Ovary (tissue), 3 donors: ENCODE measurements around the gene TNS1.

Experiments used
- EP300 ChIP-seq: sonication (generic); formaldehyde crosslinking; IDR thresholded peaks from one replicate; pipeline ENCODE4 v1.6.1; 2017; ENCODE audit warnings: antibody characterized with exemption
- POLR2A ChIP-seq: fragments of 450-650 bp; IDR thresholded peaks from one replicate; pipeline ENCODE4 v1.6.1; 2017; ENCODE audit warnings: antibody characterized with exemption, mild to moderate bottlenecking, moderate library complexity
- TF ChIP-seq, protein P1 (sequence below), 3 donors: fragments of 450-650 bp in 2 of 3; fragments of 200-600 bp in 1 of 3; IDR thresholded peaks; one replicate each; pipeline versions ENCODE4 v1.5.1 to v1.8.0; 2016 to 2022; ENCODE audit warnings: antibody characterized with exemption in 3 of 3, mild to moderate bottlenecking in 1 of 3
- donor health status: DM: no; HTN: no; CAD: no.

DNA sequence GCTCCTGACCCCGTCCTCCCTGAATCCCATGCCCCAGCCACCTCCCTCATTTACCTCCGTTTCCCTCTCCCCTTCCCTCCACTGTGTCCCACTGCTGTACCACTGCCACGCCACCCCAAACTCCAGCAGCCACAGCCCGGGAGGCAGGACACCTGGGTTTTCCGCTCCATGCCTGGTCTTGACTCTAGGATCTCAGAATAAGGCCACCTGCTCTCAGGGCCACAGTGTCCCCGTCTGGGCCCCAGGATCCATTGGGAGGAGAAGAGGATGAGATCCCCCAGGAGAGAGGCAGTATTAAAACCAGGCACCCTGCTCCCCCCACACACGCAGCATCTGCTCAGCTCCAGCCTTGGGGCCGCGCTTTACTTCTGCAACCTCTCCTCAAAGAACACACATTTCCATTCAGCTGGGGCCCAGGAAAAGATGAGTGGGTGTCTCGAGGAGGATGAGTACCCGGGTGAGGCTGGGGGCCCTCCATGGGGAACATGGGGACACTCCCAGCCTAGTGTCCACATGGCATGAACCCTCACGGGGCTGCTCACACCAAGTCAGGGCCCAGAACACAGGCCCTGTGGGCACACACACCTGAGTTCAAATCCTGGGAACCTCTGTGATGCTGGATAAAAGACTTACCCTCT, 32.8 kb upstream of the TNS1 start:
- TF ChIP-seq, protein P1, sequence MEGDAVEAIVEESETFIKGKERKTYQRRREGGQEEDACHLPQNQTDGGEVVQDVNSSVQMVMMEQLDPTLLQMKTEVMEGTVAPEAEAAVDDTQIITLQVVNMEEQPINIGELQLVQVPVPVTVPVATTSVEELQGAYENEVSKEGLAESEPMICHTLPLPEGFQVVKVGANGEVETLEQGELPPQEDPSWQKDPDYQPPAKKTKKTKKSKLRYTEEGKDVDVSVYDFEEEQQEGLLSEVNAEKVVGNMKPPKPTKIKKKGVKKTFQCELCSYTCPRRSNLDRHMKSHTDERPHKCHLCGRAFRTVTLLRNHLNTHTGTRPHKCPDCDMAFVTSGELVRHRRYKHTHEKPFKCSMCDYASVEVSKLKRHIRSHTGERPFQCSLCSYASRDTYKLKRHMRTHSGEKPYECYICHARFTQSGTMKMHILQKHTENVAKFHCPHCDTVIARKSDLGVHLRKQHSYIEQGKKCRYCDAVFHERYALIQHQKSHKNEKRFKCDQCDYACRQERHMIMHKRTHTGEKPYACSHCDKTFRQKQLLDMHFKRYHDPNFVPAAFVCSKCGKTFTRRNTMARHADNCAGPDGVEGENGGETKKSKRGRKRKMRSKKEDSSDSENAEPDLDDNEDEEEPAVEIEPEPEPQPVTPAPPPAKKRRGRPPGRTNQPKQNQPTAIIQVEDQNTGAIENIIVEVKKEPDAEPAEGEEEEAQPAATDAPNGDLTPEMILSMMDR (IDR thresholded peaks at IDR 0.05), result no peak
- TF ChIP-seq POLR2A, result no peak
- TF ChIP-seq EP300, result no peak
